Thyroid gland (tissue), 4 donors: Measurements from ENCODE around the gene SP5.
"Not testable (repeated sequence)": the region's sequence is repeated elsewhere in the genome, so short reads cannot be mapped to it uniquely, and the experiment has no call there.

Experiments used
- POLR2A ChIP-seq, 2 donors: fragments of 450-650 bp; IDR thresholded peaks; one replicate each; pipeline ENCODE4 v1.6.1; 2017; ENCODE audit warnings: antibody characterized with exemption in 2 of 2, mild to moderate bottlenecking in 2 of 2, moderate library complexity in 1 of 2
- TF ChIP-seq, protein P1 (sequence below), 6 experiments: fragments of 200-600 bp in 3 of 6; fragments of 450-650 bp in 3 of 6; sonication (generic) in 3 of 6; IDR thresholded peaks; one replicate each; pipeline ENCODE4 v1.5.1; 2016 to 2019; ENCODE audit warnings: antibody characterized with exemption in 6 of 6, mild to moderate bottlenecking in 2 of 6, inconsistent platforms in 1 of 6, moderate library complexity in 1 of 6

DNA sequence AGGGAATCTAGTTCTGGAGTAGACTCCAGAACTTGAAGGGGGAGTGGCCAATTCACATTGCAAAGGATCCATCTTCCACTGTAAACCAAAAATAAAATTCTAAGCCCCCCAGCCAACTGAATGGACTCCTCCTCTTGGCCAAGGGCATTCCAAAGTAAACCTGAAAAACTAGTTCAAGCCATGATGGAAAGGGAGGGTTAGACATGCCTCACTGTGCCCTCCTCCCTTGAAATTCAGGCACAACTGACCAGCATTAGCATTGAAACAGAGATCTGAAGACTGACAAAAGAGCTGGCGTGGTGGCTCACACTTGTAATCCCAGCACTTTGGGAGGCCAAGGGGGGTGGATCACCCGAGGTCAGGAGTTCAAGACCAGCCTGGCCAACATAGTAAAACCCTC is 19.5 kb downstream of the SP5 start:
- not testable (repeated sequence) for TF ChIP-seq POLR2A (IDR thresholded peaks at IDR 0.05)
- TF ChIP-seq, protein P1, sequence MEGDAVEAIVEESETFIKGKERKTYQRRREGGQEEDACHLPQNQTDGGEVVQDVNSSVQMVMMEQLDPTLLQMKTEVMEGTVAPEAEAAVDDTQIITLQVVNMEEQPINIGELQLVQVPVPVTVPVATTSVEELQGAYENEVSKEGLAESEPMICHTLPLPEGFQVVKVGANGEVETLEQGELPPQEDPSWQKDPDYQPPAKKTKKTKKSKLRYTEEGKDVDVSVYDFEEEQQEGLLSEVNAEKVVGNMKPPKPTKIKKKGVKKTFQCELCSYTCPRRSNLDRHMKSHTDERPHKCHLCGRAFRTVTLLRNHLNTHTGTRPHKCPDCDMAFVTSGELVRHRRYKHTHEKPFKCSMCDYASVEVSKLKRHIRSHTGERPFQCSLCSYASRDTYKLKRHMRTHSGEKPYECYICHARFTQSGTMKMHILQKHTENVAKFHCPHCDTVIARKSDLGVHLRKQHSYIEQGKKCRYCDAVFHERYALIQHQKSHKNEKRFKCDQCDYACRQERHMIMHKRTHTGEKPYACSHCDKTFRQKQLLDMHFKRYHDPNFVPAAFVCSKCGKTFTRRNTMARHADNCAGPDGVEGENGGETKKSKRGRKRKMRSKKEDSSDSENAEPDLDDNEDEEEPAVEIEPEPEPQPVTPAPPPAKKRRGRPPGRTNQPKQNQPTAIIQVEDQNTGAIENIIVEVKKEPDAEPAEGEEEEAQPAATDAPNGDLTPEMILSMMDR (IDR thresholded peaks at IDR 0.05) = not testable (repeated sequence)
